ENCODE measurements around the gene BMP5.

The BMP5 gene

DNA sequence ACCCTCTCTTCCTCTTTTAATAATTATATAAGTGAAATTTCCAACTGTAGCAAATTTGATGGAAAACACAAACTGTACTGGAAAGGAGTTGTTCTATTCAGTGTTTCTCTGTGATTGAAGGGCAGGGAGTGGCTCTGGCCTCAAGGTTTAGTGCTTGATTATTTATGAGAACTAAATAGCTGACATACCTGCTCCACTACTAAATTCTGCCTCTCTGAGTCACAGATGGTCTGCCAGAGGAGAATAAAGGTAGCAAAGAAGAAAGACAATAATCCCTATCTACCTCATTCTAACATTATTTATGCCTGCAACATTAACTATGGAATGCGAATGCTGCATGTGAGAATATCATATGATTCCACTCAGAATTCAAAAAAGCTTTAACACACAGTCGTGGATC is 9.3 kb downstream of the BMP5 start:
- no peak for ATAC-seq
- TF ChIP-seq CSDC2 (CRISPR knock-in tag; IDR thresholded peaks at IDR 0.05) (no peak), BACH2 (CRISPR knock-in tag; IDR thresholded peaks at IDR 0.05; ENCODE audit: borderline replicate concordance) (no peak), TOX (CRISPR knock-in tag; IDR thresholded peaks at IDR 0.05; ENCODE audit: borderline replicate concordance) (no peak), ISL1 (CRISPR knock-in tag; IDR thresholded peaks at IDR 0.05) (no peak), PPARA (CRISPR knock-in tag; IDR thresholded peaks at IDR 0.05; ENCODE audit: borderline replicate concordance) (no peak), SNAI2 (CRISPR knock-in tag; IDR thresholded peaks at IDR 0.05) (no peak), TCF4 (CRISPR knock-in tag; IDR thresholded peaks at IDR 0.05; ENCODE audit: borderline replicate concordance) (no peak), ZC3H10 (CRISPR knock-in tag; IDR thresholded peaks at IDR 0.05) (no peak), ZNF565 (CRISPR knock-in tag; conservative IDR thresholded peaks at IDR 0.05; ENCODE audit: low read depth) (no peak), GLIS3 (CRISPR knock-in tag; IDR thresholded peaks at IDR 0.05) (no peak), ZFP3 (CRISPR knock-in tag; IDR thresholded peaks at IDR 0.05) (no peak)
- TF ChIP-seq, protein P1, sequence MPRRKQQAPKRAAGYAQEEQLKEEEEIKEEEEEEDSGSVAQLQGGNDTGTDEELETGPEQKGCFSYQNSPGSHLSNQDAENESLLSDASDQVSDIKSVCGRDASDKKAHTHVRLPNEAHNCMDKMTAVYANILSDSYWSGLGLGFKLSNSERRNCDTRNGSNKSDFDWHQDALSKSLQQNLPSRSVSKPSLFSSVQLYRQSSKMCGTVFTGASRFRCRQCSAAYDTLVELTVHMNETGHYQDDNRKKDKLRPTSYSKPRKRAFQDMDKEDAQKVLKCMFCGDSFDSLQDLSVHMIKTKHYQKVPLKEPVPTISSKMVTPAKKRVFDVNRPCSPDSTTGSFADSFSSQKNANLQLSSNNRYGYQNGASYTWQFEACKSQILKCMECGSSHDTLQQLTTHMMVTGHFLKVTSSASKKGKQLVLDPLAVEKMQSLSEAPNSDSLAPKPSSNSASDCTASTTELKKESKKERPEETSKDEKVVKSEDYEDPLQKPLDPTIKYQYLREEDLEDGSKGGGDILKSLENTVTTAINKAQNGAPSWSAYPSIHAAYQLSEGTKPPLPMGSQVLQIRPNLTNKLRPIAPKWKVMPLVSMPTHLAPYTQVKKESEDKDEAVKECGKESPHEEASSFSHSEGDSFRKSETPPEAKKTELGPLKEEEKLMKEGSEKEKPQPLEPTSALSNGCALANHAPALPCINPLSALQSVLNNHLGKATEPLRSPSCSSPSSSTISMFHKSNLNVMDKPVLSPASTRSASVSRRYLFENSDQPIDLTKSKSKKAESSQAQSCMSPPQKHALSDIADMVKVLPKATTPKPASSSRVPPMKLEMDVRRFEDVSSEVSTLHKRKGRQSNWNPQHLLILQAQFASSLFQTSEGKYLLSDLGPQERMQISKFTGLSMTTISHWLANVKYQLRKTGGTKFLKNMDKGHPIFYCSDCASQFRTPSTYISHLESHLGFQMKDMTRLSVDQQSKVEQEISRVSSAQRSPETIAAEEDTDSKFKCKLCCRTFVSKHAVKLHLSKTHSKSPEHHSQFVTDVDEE (CRISPR knock-in tag; IDR thresholded peaks at IDR 0.05), result no peak
- TF ChIP-seq, protein P2, sequence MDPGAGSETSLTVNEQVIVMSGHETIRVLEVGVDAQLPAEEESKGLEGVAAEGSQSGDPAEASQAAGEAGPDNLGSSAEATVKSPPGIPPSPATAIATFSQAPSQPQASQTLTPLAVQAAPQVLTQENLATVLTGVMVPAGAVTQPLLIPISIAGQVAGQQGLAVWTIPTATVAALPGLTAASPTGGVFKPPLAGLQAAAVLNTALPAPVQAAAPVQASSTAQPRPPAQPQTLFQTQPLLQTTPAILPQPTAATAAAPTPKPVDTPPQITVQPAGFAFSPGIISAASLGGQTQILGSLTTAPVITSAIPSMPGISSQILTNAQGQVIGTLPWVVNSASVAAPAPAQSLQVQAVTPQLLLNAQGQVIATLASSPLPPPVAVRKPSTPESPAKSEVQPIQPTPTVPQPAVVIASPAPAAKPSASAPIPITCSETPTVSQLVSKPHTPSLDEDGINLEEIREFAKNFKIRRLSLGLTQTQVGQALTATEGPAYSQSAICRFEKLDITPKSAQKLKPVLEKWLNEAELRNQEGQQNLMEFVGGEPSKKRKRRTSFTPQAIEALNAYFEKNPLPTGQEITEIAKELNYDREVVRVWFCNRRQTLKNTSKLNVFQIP (CRISPR knock-in tag; IDR thresholded peaks at IDR 0.05; ENCODE audit: borderline replicate concordance, low read depth), result no peak
- TF ChIP-seq, protein P3, sequence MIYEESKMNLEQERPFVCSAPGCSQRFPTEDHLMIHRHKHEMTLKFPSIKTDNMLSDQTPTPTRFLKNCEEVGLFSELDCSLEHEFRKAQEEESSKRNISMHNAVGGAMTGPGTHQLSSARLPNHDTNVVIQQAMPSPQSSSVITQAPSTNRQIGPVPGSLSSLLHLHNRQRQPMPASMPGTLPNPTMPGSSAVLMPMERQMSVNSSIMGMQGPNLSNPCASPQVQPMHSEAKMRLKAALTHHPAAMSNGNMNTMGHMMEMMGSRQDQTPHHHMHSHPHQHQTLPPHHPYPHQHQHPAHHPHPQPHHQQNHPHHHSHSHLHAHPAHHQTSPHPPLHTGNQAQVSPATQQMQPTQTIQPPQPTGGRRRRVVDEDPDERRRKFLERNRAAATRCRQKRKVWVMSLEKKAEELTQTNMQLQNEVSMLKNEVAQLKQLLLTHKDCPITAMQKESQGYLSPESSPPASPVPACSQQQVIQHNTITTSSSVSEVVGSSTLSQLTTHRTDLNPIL (CRISPR knock-in tag; IDR thresholded peaks at IDR 0.05; ENCODE audit: low read depth), result no peak
- TF ChIP-seq, protein P4, sequence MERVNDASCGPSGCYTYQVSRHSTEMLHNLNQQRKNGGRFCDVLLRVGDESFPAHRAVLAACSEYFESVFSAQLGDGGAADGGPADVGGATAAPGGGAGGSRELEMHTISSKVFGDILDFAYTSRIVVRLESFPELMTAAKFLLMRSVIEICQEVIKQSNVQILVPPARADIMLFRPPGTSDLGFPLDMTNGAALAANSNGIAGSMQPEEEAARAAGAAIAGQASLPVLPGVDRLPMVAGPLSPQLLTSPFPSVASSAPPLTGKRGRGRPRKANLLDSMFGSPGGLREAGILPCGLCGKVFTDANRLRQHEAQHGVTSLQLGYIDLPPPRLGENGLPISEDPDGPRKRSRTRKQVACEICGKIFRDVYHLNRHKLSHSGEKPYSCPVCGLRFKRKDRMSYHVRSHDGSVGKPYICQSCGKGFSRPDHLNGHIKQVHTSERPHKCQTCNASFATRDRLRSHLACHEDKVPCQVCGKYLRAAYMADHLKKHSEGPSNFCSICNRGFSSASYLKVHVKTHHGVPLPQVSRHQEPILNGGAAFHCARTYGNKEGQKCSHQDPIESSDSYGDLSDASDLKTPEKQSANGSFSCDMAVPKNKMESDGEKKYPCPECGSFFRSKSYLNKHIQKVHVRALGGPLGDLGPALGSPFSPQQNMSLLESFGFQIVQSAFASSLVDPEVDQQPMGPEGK (CRISPR knock-in tag; IDR thresholded peaks at IDR 0.05; ENCODE audit: borderline replicate concordance), result no peak

DNA sequence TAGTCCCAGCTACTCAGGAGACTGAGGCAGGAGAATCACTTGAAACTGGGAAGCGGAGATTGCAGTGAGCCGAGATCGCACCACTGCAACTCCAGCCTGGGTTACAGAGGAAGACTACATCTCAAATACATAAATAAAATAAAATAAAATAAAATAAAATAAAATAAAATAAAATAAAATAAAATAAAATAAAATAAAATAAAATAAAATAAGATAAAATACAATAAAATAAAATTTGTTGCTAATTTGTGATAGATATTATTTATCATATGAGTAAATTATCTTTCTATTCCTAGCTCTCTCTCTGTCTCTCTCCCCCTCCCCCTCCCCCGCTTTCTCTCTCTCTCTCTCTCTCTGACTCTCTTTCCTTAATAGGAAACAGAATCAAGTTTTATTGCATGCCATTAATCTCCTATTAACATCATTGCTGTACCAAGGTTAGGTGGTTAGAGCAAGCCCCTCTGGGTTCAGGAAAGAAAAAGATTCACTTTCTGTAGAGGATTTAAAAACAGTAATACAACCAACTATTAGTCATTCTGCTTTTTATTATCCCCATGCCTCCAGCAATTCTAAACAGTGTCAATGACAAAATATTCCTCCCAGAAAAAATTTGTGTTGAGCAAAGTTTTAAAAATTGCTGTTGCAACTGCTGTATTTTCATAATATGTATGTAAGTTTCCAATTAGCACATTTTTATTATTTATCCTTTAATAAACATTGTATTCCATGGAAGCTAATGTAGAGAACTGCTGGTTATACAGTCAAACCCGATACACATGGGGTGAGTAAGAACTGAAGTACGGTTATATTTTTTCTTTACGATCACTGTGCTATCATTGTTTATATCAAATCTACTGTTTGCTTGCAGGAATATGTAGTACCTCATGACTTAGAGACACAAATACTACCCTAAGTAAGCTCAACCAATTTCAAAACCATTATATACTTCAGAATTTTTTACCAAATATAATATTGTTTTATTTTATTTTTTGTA is 22.1 kb downstream of the BMP5 start:
- no peak for TF ChIP-seq TOX (CRISPR knock-in tag; IDR thresholded peaks at IDR 0.05; ENCODE audit: borderline replicate concordance)
- no peak for TF ChIP-seq ZNF565 (CRISPR knock-in tag; conservative IDR thresholded peaks at IDR 0.05; ENCODE audit: low read depth)
- TF ChIP-seq ZFP3 (CRISPR knock-in tag; IDR thresholded peaks at IDR 0.05), result no peak
- TF ChIP-seq, protein P4 (CRISPR knock-in tag; IDR thresholded peaks at IDR 0.05; ENCODE audit: borderline replicate concordance), result no peak
- no peak for TF ChIP-seq ESRRG (CRISPR knock-in tag; IDR thresholded peaks at IDR 0.05)
- no peak for TF ChIP-seq ZFP30 (CRISPR knock-in tag; IDR thresholded peaks at IDR 0.05)
- no peak for TF ChIP-seq BACH2 (CRISPR knock-in tag; IDR thresholded peaks at IDR 0.05; ENCODE audit: borderline replicate concordance)
- no peak for TF ChIP-seq RARB (CRISPR knock-in tag; IDR thresholded peaks at IDR 0.05)
- TF ChIP-seq OSR1 (CRISPR knock-in tag; IDR thresholded peaks at IDR 0.05), result no peak
- TF ChIP-seq, protein P3 (CRISPR knock-in tag; IDR thresholded peaks at IDR 0.05; ENCODE audit: low read depth), result no peak
- no peak for ATAC-seq

Measured in SK-N-SH treated with all-trans-retinoic acid at 6 μM for 48 hours (cell line).